ENCODE measurements around the gene TAF4.
"Not testable (repeated sequence)": the region's sequence is repeated elsewhere in the genome, so short reads cannot be mapped to it uniquely, and the experiment has no call there.

The TAF4 gene

DNA sequence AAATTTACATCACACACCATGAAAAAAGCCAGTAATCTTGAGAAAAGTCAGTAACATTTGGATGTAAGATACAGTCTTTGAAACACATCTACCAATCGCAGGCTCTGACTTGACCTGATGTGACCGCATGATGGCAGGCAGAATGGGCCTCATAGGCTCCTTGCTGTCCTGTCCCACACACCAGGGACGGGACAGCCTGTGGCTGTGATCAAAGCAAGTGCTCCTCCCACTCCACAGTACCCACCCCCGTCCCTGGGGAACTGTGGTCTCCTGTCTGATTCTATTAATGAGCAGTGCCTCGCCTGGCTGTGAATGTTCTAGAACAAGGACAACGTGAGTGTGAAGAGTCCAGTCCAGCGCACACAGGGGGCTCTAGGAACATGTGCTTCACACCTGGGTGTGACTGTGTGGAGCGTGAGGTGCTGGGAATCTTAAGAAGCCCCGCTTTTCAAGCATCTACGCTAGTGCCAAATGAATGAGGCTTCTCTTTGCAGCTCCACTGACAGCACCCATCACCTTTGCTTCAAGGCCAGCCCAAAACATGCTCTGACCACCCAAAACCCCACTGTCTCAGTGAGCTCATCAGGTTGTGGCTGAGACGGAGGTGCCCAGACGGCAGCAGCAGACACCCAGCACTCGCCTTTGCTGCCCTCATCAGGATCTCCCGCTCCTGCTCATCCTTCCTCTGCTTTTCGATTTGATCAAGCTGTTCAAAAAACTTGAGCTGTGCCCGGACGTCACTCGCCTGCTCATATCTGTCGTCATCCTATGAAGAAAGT, 67.1 kb downstream of the TAF4 start:
- no peak for DNase-seq (ENCODE audit: low read depth)

DNA sequence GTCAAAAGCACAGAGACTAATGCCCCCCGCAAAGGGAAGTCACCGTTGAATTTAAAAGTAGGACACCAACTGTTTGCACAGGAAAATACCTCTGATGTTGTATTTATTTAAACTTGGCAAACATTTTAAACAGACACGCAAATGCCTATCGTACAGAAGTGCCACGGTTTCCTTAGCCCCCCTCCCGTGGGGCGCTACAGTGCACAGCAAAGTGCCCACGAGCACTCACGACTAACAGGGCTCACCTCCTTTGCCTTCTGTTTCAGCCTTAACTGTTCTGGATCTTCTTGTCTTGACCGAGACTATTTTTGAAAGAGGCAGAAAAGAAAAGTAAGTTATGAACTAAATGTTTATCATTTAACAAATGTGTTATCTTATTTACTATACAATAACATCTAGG, 67.8 kb downstream of the TAF4 start:
- no peak for DNase-seq (ENCODE audit: low read depth)

DNA sequence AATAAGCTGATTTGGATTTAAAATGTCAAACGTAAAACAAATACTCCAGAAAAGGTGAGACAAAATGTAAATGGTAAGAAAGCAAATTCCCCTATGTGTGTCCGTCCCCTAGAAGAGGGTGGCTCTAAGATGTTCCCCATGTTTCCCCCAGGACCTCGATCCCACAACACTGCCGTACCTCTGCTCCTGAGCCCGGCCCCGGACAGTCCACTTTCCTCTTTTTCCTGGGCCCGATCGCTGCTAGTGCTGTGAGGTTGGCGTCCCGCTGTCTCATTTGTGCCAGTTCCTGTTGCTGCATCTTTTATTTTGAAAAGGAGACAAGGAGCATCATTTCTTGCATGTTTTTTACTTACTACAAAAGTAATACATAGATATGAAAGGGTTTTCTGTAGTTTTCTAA, 68.3 kb downstream of the TAF4 start:
- DNase-seq (ENCODE audit: low read depth): no peak

DNA sequence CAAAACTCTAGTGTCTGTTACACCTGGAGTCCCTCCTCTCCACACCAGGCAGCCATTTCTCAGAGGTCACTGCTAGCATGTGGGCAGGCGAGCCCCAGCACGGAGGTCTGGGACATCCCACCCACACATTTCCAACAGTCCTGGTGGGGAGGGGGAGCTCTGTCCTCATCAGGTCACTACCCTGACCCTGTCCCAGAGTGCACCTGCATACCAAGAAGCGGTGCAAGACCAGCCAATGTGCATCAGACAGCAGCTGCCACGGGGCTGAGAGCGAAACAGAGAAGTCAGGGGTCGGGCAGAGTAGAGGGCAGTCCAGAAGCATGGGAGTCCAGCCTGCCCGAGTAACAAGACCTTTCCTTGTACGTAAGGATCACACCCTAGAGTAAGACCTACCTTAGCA, 71.1 kb downstream of the TAF4 start:
- DNase-seq (ENCODE audit: low read depth): no peak

DNA sequence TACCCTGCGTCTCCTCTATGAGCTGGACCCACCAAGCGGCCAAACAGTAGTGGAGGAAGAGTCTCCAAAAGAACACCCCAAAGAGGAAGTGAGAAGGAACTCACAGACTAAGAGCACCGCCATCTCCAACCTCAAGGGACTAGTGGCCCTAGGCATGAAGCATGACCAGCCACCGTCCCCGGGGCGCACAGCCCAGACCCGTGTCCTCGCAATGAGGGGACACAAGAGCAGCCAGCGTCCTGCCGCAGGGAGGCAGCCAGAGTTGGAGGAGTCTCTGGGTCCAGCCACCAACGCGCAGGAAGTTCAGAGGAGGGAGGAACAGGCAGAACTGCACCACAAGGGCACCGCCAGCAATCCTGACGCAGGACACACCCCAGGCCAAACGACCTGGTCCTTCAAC, 72.6 kb downstream of the TAF4 start:
- no peak for DNase-seq (ENCODE audit: low read depth)

DNA sequence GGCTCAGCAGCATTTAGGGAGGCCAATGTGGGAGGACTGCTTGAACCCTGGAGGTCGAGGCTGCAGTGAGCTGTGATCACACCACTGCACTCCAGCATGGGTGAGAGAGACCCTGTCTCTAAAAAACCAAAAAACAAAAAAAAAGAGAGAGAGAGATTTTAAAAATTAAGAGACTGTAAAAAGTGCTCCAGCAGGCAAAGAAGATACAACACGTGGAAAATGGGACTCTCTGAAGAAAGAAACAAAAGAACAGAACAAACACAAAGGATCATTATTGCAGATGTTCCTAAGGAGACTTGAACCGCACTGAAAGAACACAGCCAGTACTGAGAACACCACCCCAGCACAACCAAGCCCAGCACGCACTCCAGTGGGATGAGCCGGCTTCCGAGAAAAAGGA, 74.2 kb downstream of the TAF4 start:
- DNase-seq (ENCODE audit: low read depth): no peak

DNA sequence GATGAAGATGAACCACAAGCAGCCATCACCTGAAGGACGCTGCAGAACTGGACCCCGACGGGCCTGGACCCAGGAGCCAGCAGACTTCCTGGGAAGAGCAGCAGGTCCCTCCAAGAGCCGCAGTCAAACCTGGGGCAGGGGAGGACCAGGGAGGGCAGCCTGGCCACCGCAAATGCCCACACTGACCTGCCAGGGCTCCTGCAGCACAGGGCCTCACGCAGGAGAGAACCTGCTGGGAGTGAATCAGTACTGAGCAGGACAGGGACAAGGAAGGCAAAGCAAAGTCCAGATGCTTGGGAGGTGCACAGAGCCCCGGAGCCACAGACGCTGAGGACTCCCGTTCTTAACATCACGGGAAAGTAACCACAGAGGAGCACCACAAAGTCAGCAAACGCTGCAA, 75.2 kb downstream of the TAF4 start:
- no peak for DNase-seq (ENCODE audit: low read depth)

DNA sequence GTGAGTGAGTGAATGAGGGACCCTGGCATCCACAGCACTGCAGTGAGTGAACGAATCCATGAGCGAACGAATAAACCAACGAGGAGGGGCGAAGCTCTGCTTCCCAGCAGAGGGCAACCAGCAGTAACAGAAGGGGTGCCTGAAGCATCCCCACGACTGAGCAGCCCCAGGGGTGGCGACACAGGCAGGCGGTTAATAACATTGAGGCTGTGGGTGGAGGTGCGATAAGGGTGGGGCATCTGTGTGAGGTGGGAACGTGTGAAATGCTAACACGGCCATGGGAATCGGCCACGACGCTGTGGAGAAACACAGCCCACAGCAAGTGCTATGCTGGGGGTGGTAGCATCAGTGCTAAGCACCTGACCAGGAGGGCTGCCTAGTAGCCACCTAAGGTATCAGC, 75.9 kb downstream of the TAF4 start:
- DNase-seq (ENCODE audit: low read depth): no peak

DNA sequence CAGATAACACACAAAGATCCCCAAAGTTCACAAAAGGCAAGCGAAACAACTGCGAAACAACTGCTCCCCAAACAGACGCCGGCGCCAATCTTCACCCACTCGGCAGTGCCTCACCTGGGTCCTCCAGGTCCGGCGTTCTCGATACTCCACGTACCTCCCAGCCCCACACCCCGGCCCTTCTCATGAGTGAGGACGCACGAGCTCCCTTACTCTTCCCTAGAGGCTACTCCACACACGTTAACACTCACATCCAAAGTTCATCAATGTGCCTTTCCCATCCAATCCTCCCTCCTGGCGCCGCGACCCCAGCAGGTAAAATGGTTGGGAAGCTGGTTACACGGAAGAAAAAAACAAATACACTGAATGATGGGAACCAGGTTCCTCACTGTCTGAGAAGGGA, 77.0 kb downstream of the TAF4 start:
- no peak for DNase-seq (ENCODE audit: low read depth)

DNA sequence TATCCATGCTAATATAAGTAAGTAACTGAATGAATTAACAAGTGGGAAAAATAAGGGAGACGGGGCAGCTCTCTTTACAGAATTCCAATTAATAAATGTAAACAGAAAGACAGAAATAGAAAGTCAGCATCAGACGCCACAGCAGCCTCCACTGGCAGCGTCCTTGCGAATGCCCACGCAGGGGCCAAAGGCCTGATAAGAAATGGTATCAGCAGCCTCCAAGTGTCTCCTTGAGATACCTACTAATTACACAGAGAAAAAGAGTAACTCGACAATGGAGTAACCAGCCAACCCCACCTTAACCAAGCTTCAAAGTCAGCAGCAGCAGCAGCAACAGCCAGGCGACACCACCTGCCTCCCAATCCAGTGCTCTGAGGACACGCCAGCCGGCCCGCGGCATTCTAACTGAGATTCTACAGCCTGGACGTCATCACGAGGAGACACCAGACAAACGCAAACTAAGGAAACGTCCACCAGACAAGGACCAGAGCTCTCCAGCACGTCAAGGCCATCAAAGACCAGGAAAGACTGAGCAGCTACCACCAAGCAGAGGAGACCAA, 78.8 kb downstream of the TAF4 start:
- DNase-seq (ENCODE audit: low read depth): no peak

DNA sequence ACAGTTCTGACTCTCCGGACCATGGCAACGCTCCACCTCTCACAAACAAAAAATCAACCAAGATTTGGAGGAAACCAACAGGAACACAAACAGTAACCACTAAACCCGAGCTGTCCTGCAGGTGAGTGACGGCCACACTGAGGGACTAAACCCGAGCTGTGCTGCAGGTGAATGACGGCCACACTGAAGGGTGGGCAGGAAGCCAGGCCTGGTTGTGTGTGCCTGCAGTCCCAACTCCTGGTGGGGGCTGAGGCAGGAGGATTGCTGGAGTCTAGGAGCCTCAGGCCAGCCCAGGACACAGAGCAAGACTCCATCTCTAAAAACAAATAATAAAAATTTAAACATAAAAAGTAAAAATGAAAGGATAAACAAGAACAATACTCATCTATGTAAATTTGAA, 80.6 kb downstream of the TAF4 start:
- no peak for DNase-seq (ENCODE audit: low read depth)

DNA sequence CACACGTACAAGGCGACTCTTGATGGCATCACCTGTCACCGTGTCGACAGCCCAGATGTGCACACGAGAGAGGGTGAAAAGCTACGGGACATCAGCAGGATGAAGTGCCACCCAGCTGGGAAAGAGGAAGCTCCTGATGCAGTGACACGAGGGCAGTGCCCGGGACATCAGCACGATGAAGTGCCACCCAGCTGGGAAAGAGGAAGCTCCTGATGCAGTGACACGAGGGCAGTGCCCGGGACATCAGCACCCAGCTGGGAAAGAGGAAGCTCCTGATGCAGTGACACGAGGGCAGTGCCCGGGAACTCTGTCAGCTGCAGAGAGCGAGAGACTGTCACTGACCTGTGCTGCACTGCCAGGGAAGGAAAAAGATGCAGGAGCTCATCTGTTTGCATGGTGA, 81.2 kb downstream of the TAF4 start:
- not testable (repeated sequence) for DNase-seq (ENCODE audit: low read depth)

DNA sequence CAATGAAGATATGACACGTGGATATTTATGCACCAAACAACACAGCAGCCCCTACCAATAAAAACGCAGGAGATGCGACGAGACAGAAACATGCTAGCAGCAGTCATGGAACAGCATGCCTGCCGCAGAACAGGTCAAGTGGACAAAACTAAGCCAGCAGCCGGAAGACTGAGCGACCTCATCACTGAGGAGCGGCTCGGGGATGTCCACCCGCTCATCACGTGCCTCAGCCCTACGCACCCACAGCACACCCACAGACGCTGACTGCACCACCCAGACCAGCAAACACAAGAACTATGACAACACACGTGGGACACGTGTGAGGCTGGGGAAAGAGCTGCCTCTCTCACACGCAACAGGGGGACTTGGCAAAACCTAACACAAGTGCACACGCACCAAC, 81.7 kb downstream of the TAF4 start:
- DNase-seq (ENCODE audit: low read depth): no peak

DNA sequence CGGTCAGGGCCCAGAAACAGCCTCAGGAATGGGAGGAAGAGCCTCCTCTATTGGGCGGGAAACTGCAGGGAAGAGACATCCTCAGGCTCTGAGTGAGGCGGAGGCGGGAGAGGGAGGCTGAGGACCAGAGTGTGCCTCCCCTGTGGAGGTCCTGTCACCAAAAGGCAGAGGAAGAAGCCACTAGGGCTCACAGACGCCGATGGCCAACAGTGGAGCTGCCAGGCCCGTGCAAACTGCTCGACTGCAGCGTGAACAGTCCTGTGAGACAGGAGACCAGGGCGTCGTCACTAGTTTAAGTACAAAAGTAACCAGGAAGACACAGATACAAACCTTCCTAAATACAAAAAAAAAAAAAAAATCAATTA, 82.7 kb downstream of the TAF4 start:
- no peak for DNase-seq (ENCODE audit: low read depth)

DNA sequence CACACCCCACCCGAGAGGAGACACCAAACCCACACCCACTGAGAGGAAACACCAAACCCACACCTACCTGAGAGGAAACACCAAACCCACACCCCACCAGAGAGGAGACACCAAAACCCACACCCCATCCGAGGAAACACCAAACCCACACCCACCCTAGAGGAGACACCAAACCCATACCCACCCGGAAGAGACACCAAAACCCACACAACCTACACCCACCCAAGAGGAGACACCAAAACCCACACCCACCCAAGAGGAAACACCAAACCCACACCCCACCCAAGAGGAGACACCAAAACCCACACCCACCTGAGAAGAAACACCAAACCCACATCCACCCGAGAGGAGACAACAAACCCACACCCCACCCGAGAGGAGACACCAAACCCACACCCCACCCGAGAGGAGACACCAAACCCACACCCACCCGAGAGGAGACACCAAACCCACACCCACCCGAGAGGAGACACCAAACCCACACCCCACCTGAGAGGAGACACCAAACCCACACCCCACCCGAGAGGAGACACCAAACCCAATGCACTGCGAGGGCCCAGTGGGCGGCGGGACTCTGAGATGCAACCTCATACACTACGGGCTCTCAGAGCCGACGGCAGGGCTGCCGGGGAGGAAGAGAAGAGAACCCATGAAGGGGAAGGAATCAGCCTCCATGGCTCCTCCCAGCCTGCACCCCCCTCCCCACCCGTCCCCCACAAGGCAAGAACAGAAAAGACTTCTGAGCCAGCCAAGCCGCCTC, 83.3 kb downstream of the TAF4 start:
- DNase-seq (ENCODE audit: low read depth): no peak

DNA sequence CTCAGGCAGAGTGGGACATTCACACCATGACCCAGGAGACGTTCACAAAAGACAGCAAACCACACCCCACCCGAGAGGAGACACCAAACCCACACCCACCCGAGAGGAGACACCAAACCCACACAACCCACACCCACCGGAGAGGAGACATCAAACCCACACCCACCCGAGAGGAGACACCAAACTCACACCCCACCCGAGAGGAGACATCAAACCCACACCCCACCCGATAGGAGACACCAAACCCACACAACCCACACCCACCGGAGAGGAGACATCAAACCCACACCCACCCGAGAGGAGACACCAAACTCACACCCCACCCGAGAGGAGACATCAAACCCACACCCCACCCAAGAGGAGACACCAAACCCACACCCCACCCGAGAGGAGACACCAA, 84.0 kb downstream of the TAF4 start:
- DNase-seq (ENCODE audit: low read depth): not testable (repeated sequence)

DNA sequence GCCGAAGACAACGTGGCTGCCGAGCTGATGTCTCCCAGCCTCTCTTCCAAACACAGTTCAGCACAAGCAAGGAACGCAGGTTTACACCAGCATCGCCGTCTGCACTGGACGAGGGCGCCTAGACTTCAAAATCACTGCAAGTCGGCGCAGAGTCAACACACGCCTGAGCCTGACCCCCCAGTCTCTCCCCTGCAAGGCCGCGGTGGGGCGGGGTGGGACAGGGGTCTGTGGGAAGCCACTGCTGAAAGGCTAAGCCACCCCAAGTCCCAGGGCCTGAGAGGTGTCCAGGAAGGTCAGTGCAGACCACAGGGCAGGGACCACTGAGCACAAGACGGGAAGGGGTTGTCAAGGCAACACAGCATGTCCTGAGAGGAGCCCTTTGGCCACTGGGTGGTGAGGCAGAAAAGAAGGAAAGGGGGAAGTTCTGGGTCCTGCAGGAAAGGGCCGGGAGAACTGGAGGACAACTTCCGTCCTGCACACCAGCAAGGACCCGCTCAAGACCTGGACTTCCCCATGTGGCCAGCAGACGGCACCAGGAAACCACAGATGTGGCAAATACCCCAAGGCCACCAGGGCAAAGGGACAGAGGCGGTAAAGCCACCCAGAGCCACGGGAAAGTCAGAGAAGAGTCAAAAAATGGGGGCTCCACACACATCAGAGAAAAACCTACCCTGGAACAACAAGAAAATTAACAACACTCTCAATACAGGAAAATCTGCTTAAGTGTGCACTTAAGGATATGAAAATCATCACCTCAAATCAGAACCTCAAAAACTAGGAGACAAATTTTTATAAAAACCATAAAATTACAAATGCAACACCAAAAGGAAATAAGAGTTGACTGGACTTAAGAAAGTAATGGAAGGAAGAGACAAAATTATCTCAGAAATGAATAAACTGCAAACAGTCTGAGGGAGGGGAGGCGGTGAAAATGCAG, 84.8 kb downstream of the TAF4 start:
- DNase-seq (ENCODE audit: low read depth): no peak

DNA sequence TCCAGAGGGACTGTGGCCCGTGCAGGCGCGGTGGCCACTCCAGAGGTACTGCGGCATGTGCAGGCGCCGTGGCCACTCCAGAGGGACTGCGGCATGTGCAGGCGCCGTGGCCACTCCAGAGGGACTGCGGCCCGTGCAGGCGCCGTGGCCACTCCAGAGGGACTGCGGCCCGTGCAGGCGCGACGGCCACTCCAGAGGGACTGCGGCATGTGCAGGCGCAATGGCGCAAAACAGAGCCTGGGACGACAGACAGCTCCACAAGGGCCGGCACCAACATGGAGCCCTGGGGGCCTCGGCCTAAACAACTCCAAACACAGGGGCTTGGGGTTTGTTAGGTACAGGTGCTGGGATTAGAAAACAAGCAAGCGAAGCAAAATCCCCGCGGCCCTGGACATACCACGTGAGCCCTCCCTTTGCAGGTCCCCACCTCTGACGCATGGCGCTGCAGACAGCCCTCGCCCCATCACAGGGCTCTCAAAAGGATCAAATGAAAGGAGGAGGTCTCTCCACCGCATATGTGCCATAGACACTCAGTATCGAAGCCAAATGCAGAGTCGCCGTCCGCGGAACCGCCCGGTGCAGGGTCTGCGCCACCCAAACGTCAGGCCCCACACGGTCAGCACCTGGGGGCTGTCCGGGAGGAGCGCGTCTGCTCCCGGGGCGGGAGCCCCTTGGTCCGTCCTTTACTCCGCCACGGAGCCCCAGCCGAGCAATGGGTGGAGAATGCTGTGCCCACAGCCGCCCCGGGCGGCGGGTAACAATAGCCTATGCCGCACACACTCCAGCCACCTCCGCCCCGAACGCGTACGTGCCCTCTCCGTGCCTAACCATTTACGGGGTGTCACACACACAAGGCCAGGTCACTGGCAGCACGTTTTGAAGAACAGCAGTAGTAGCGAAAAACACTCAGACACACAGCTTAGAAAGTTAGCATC, 85.7 kb downstream of the TAF4 start:
- no peak for DNase-seq (ENCODE audit: low read depth)

DNA sequence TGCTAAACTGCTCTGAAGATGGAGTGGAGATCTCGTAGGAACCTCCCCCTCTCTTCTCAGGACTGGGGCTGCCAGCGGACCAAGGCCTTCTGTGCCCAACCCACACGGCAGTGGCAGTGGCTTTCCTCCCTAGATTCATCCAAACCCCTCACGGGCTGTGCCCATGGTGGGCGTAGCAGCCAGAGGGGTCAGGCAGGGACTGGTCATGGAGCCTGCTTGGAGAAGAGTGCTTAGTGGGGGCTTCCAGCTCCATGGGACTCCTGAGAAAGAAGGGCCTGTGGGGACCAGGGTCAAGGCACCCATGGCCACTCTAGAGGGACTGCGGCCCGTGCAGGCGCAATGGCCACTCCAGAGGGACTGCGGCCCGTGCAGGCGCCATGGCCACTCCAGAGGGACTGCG, 86.6 kb downstream of the TAF4 start:
- no peak for DNase-seq (ENCODE audit: low read depth)

DNA sequence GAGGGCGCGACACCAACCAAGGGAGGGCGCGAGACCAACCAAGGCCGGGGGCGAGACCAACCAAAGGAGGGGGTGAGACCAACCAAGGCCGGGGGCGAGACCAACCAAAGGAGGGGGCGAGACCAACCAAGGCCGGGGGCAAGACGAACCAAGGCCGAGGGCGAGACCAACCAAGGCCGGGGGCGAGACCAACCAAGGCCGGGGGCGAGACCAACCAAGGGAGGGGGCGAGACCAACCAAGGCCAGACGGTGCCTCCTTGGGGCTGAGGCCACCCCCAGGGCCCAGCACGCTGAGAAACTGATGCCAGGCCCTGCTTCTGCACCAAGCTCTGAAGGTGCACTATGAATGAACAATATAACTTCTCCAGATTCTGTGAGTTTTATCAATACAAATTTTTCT, 87.2 kb downstream of the TAF4 start:
- no peak for DNase-seq (ENCODE audit: low read depth)

DNA sequence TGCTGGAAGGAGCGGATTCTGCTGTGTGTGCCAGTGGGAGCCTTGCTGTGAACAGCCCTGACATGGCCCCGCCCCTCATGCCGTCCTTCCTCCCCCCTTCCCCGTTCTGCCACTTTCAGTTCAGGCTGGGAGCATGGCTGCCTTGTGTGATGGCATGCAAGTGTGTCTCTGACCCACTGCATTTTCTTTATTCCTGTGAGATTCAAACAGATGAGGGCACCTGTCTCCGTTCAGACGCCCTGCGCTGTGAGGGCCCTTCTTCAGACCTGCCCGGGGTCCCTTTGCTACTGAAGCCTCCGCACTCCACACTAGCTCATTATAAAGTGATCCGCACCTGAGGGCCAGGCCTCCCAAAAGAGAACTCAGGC, 88.3 kb downstream of the TAF4 start:
- no peak for DNase-seq (ENCODE audit: low read depth)

Data from HS-27A (cell line).